Ascending aorta (tissue), 2 donors: Measurements from ENCODE around the gene RPN2. TPM values are rescaled to one million over a fixed set of nuclear protein-coding genes. Genes with fewer than 3 reads are reported as not detected.

ENCODE experiments used
- DNase-seq, 2 donors: peaks; one replicate each; pipeline ENCODE4 v3.0.0-alpha.2; 2019; ENCODE audit warnings: low spot score in 2 of 2
- H3K27ac ChIP-seq, 2 donors: fragments of 200-600 bp; sonication (generic); one replicate each; pipeline ENCODE4 v1.5.1; 2016 to 2017; ENCODE audit warnings: mild to moderate bottlenecking in 1 of 2
- H3K27me3 ChIP-seq: fragments of 200-600 bp; sonication (generic); one replicate; pipeline ENCODE4 v1.5.1; 2017
- H3K36me3 ChIP-seq, 2 donors: fragments of 200-600 bp; sonication (generic); one replicate each; pipeline ENCODE4 v1.5.1; 2016
- H3K4me1 ChIP-seq, 2 donors: fragments of 200-600 bp; sonication (generic); one replicate each; pipeline ENCODE4 v1.5.1; 2016 to 2017; ENCODE audit warnings: mild to moderate bottlenecking in 1 of 2
- H3K4me3 ChIP-seq, 2 donors: fragments of 200-600 bp; sonication (generic); one replicate each; pipeline ENCODE4 v1.5.1; 2016 to 2017; ENCODE audit warnings: mild to moderate bottlenecking in 1 of 2
- H3K9me3 ChIP-seq, 2 donors: fragments of 200-600 bp; sonication (generic); one replicate each; pipeline ENCODE4 v1.5.1; 2016
- CTCF ChIP-seq, 3 experiments: fragments of 200-600 bp in 2 of 3; fragments of 450-650 bp in 1 of 3; sonication (generic) in 2 of 3; IDR thresholded peaks; one replicate each; pipeline ENCODE4 v1.5.1; 2016 to 2019; ENCODE audit warnings: antibody characterized with exemption in 3 of 3, mild to moderate bottlenecking in 1 of 3, moderate library complexity in 1 of 3
- intact Hi-C: fragments of 100-400 bp; cut with DNase I; formaldehyde crosslinking; loops from one replicate; pipeline ENCODE4 v1.15.1; 2023
- total RNA-seq: library from RNA; depleted of rRNA; stranded (reverse); fragments of >200 nt; gene quantifications from one replicate; pipeline ENCODE4 v1.1.0, GENCODE V29; 2016

The RPN2 gene
- total RNA-seq, 1 donor from 2014 or later, result 114 TPM

DNA sequence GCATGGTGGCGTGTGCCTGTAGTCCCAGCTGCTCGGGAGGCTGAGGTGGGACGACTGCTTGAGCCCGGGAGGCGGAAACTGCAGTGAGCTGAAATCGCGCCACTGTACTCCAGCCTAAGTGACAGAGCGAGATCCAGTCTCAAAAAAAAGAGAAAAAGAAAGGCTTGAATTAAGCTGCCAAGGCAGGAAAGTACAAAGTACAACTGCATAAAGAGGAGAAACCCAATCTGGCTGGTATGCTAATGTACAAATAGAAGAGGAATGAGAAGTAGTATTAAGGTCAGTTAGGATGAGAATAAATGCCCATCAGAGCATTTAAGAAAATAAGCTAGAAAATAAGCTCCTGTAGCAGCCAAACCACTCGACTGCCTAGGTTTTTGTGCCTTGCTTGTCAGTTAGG lies 23.1 kb upstream of the RPN2 start:
- Histone ChIP-seq H3K9me3 (no peaks in the 10 kb centered on the region), H3K4me3 (no peak overlapping the region), H3K27me3 (no peaks in the 10 kb centered on the region), H3K36me3 (no peaks in the 10 kb centered on the region), H3K27ac (no peak overlapping the region), H3K4me1 (no peaks in the 10 kb centered on the region)
- intact Hi-C loops, result no loop called here
- DNase-seq, result no peak
- TF ChIP-seq CTCF (IDR thresholded peaks at IDR 0.05), result no peak

DNA sequence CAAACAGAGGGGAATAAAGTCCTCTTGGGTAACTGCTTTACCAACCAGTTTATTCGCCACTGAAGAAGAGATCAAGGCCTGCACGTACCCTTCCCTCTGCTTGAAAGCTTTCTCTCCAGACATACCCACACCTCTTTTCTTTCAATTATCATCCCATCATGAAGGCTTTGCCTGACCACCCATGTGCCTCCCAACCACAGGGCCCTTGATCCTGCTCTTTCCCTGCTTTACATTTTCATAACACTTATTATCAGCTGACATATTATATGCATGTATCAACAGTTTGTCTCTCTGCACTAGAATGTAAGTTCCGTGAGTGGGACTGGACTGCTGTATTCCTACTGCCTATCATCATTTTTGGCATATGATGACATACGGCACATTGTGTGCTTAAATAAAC lies 20.9 kb upstream of the RPN2 start:
- H3K36me3 ChIP-seq, result no peaks in the 10 kb centered on the region
- no peak for DNase-seq
- no peak overlapping the region for H3K4me3 ChIP-seq
- TF ChIP-seq CTCF (IDR thresholded peaks at IDR 0.05), result no peak
- no peak overlapping the region for H3K27ac ChIP-seq
- H3K9me3 ChIP-seq, result no peaks in the 10 kb centered on the region
- H3K27me3 ChIP-seq, result no peaks in the 10 kb centered on the region
- intact Hi-C loops, result no loop called here
- no peaks in the 10 kb centered on the region for H3K4me1 ChIP-seq

DNA sequence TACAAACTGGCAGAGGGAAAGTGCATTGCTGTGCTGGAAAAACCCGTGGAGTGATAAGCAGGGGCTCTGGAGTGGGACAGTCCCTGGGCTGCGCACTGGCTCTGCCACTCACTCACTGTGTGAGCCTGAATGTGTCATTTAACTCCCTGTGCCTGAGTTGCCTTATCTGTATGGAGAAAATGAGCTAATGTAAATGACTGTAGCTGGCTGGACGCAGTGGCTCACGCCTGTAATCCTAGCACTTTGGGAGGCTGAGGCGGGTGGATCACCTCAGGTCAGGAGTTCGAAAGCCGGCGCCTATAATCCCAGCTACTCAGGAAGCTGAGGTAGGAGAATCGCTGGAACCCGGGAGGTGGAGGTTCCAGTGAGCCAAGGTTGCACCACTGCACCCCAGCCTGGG lies 18.4 kb upstream of the RPN2 start:
- no peak for DNase-seq
- H3K4me1 ChIP-seq, result no peaks in the 10 kb centered on the region

DNA sequence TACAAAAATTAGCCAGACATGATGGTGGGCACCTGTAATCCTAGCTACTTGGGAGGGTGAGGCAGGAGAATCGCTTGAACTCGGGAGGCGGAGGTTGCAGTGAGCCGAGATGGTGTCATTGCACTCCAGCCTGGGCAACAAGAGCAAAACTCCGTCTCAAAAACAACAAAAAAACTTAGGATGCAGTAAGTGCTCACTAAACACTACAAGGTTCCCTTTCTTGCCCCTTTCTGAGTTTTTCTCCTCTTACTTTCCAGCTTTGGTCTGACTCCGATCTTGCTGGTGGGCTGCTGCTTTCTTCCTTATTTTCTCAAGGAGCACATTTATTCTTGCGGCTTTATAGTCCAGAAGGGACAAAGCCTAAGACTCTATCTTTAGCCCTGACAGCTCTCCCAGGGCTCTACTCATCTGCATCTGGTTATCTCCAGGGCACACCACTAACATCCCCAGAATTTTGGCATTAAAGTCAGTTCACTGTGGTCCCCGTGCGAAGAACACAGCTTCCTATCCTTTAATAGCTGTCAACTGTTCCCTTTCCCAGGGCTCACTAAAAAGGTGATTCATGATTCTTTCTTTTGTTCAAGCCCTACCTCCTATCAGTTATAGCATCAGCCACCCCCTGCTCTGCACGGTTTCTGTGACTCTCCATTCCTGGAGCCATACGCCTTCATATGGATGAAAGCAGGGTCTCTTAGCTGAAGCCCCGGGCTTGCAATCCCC lies 17.1 kb upstream of the RPN2 start:
- Histone ChIP-seq H3K4me3 (no peak overlapping the region), H3K36me3 (no peaks in the 10 kb centered on the region), H3K4me1 (no peaks in the 10 kb centered on the region), H3K9me3 (no peaks in the 10 kb centered on the region), H3K27me3 (no peaks in the 10 kb centered on the region), H3K27ac (no peak overlapping the region)
- intact Hi-C loops, result no loop called here
- TF ChIP-seq CTCF (IDR thresholded peaks at IDR 0.05), result no peak
- no peak for DNase-seq

More for the DNA sequence above, 18.4 kb upstream of the RPN2 start:
- intact Hi-C loops, result no loop called here
- H3K4me3 ChIP-seq, result no peak overlapping the region
- H3K27me3 ChIP-seq, result no peaks in the 10 kb centered on the region
- no peak overlapping the region for H3K27ac ChIP-seq
- TF ChIP-seq CTCF (IDR thresholded peaks at IDR 0.05), result no peak
- H3K9me3 ChIP-seq, result no peaks in the 10 kb centered on the region
- no peaks in the 10 kb centered on the region for H3K36me3 ChIP-seq

DNA sequence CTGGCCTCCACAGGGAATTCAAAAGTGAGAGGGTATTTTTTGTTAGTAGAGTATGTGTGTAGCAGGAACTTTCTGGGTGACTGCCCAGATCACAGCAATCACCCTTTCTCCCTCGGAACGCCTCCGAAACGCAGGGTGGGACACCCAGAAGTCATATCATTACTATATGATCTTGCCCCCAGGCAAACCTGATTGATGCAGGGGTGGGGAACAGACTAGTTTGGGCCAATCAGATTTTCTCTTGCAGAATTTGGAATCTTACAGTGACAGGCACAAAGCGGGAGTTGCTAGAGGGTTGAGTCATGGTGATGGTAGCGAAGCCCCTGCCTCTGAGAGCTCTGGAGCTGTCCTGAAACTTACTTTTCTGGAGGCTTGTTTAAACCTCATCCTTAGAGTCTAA lies 16.5 kb upstream of the RPN2 start:
- H3K36me3 ChIP-seq, result no peaks in the 10 kb centered on the region
- H3K27me3 ChIP-seq, result no peaks in the 10 kb centered on the region
- no peak for DNase-seq
- TF ChIP-seq CTCF (IDR thresholded peaks at IDR 0.05), result no peak
- H3K4me1 ChIP-seq, result no peaks in the 10 kb centered on the region
- H3K9me3 ChIP-seq, result no peaks in the 10 kb centered on the region
- intact Hi-C loops, result no loop called here
- no peak overlapping the region for H3K27ac ChIP-seq
- H3K4me3 ChIP-seq, result no peak overlapping the region
